Heart right ventricle (tissue), 16 donors: ENCODE data around the gene PEMT. TPM values are rescaled to one million over a fixed set of nuclear protein-coding genes. Genes with fewer than 3 reads are reported as not detected.
"Not testable (repeated sequence)": the region's sequence is repeated elsewhere in the genome, so short reads cannot be mapped to it uniquely, and the experiment has no call there.

Source experiments
- ATAC-seq, 8 donors: fragments of 200-7000 bp; cut with Tn5 transposase; one replicate each; pipeline ENCODE4 v1.9.1; 2020; ENCODE audit warnings: mild to moderate bottlenecking in 8 of 8, moderate library complexity in 8 of 8, moderate number of reproducible peaks in 1 of 8
- DNase-seq, 2 donors: peaks; one replicate each; pipeline ENCODE4 v3.0.0-alpha.2; 2020
- H3K27ac ChIP-seq, 10 donors: fragments of 200-600 bp; sonication (generic) in 2 of 10; one replicate each; pipeline versions ENCODE4 v1.5.0 to v1.8.0; 2020 to 2022; ENCODE audit warnings: mild to moderate bottlenecking in 3 of 10
- H3K27me3 ChIP-seq, 7 donors: fragments of 200-600 bp; one replicate each; pipeline ENCODE4 v1.8.0; 2021 to 2022; ENCODE audit warnings: mild to moderate bottlenecking in 2 of 7
- H3K36me3 ChIP-seq, 9 donors: fragments of 200-600 bp; sonication (generic) in 1 of 9; one replicate each; pipeline versions ENCODE4 v1.5.0 to v1.8.0; 2020 to 2022; ENCODE audit warnings: mild to moderate bottlenecking in 2 of 9
- H3K4me1 ChIP-seq, 9 donors: fragments of 200-600 bp; sonication (generic) in 1 of 9; one replicate each; pipeline versions ENCODE4 v1.5.0 to v1.8.0; 2020 to 2022; ENCODE audit warnings: mild to moderate bottlenecking in 4 of 9
- H3K4me3 ChIP-seq, 10 donors: fragments of 200-600 bp; sonication (generic) in 2 of 10; one replicate each; pipeline versions ENCODE4 v1.5.0 to v1.8.0; 2020 to 2022; ENCODE audit warnings: mild to moderate bottlenecking in 7 of 10, moderate library complexity in 2 of 10
- H3K9me3 ChIP-seq, 11 donors: fragments of 200-600 bp in 10 of 11; sonication (generic) in 2 of 11; one replicate each; pipeline versions ENCODE4 v1.5.0 to v1.8.0; 2013 to 2022; ENCODE audit warnings: mild to moderate bottlenecking in 2 of 11, control low read depth in 1 of 11, moderate library complexity in 1 of 11
- WGBS, 2 donors: extraction: QIAGEN DNeasy Blood & Tissue Kit; methylation state at CpG; one replicate each; pipeline ENCODE4 v1.1.7; 2013; ENCODE audit warnings: inconsistent platforms in 1 of 2; 5-methylcytosine and 5-hydroxymethylcytosine counted together
- intact Hi-C, 10 donors: fragments of 100-400 bp; cut with DNase I; formaldehyde crosslinking; loops; one replicate each; pipeline versions ENCODE4 v1.11.1 to v1.14.2; 2022
- polyA plus RNA-seq, 2 donors: library from polyadenylated mRNA; stranded (reverse); fragments of 200-250 nt; gene quantifications; one replicate each; pipeline ENCODE4 v1.2.3, GENCODE V29; 2013
- total RNA-seq, 10 donors: library from RNA; stranded (reverse); fragmentation: NEBNext Ultra II Directional in 3 of 10; extraction: Animal tissue kit (Norgen Biotek cat#: 25700) in 3 of 10; gene quantifications; one replicate each; pipeline versions ENCODE4 v1.2.1 to v1.2.4, GENCODE V29; 2021 to 2023
- TF ChIP-seq, protein P1 (sequence below), 9 donors: fragments of 200-600 bp; sonication (generic) in 2 of 9; IDR thresholded peaks; one replicate each; pipeline versions ENCODE4 v1.5.0 to v1.8.0; 2021 to 2022; ENCODE audit warnings: antibody characterized with exemption in 9 of 9, mild to moderate bottlenecking in 5 of 9, moderate library complexity in 1 of 9
- donor health status: Arrhythmogenic right ventricular cardiomyopathy.
- donor health status: ischemic (EF 13 %, LVEDD 7.1; RV severe dilation, severe dysfunction).
- donor health status: healthy with polysubstance abuse.
- donor health status: DM: no; HTN: yes; CAD: no.
- donor health status: DM: no; HTN: no; CAD: no.
- donor health status: ischemic (EF 25% LVEDD 6.9; RV normal size, moderate dysfunction).
- donor health status: ischemic (EF 25% LVEDD 5.7; RV mildly dilated, moderate dysfunction).
- donor health status: healthy.
- donor health status: DM: yes; HTN: yes; CAD: no.
- donor health status: Ischemic cardiomyopathy.
- donor health status: ischemic (EF 35%, LVEDD 5.7; RV mildly dilated, moderate dysfunction).
- donor health status: nonischemic (EF 11% LVEDD 7.7; RV severe dilation, severe dysfunction).
- donor health status: DM: yes; HTN: yes; CAD: no.
- donor health status: PGD.
- donor health status: ischemic (EF 29% LVEDD 5.4; RV normal size, mild dysfunction).
- donor health status: nonischemic (EF 23%, LVEDD 6.1; RV moderate dilation, normal function).

PEMT gene
- total and polyA plus RNA-seq, 12 donors: 13.5 to 55.2 (median 22.0) TPM

DNA sequence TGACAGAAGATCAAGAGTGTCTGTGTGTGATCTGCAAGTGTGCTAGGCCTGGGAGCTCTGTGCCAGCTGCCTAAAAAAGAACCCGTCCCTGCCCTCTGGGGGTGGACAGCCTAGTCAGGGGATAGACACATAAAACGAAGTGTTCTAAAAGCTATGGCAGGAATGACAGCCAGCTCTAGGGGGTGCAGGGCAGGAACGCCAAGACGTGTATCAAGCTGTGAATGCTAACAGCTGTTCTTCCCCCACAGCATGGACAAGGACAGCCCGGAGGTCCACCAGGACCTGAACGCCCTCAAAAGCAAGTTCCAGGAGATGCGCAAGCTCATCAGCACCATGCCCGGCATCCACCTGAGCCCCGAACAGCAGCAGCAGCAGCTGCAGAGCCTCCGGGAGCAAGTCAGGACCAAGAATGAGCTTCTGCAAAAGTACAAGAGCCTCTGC, 100.5 kb downstream of the PEMT start:
- 60 to 78% methylated on average over 10 of the region's 10 CpGs for WGBS, 2 donors
- peaks cover 0 to 17% (median 0%) of the 10 kb centered on the region in 7 donors for H3K27me3 ChIP-seq
- TF ChIP-seq, protein P1, sequence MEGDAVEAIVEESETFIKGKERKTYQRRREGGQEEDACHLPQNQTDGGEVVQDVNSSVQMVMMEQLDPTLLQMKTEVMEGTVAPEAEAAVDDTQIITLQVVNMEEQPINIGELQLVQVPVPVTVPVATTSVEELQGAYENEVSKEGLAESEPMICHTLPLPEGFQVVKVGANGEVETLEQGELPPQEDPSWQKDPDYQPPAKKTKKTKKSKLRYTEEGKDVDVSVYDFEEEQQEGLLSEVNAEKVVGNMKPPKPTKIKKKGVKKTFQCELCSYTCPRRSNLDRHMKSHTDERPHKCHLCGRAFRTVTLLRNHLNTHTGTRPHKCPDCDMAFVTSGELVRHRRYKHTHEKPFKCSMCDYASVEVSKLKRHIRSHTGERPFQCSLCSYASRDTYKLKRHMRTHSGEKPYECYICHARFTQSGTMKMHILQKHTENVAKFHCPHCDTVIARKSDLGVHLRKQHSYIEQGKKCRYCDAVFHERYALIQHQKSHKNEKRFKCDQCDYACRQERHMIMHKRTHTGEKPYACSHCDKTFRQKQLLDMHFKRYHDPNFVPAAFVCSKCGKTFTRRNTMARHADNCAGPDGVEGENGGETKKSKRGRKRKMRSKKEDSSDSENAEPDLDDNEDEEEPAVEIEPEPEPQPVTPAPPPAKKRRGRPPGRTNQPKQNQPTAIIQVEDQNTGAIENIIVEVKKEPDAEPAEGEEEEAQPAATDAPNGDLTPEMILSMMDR (IDR thresholded peaks at IDR 0.05): no peak
- ATAC-seq (peak in 1 of 8 donors; percentile 14), DNase-seq (no peak)
- peaks cover 9 to 83% (median 43%) of the 10 kb centered on the region in 9 donors for H3K4me1 ChIP-seq
- H3K9me3 ChIP-seq: no peaks in the 10 kb centered on the region
- peaks cover 0 to 59% (median 16%) of the 10 kb centered on the region in 9 donors for H3K36me3 ChIP-seq
- peak overlapping the region in 2 of 10 donors; percentile 9 to 24 for H3K27ac ChIP-seq
- no peak overlapping the region for H3K4me3 ChIP-seq
- intact Hi-C loops: loop anchor here in 8 of 10 donors (5.0 to 10.0 kb wide), 4 partner anchors 69 to 154 kb away; no protein-coding TSS in a partner anchor

DNA sequence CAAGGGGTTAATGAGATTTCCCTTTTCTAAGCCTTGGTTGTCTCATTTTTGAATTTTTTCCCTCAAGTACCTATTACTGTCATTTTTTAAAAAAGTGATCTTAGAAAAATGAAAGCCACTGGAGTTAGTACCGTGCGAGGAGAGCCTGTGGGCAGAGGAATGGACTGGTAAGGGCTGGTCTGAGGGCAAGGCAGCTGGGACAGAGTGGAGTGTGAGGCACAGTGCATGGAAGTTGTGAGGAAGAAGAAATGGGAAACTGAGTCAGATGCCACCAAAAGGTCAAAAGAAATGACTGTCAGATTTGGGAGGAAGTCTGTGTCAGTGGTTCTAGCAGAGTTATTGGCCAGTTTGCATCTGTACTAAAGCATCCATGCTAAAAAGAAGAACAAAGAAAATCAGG, 103.5 kb downstream of the PEMT start:
- Histone ChIP-seq H3K36me3 (peaks cover 0 to 67% (median 16%) of the 10 kb centered on the region in 9 donors), H3K9me3 (no peaks in the 10 kb centered on the region), H3K4me3 (no peak overlapping the region), H3K27ac (no peak overlapping the region), H3K27me3 (no peaks in the 10 kb centered on the region), H3K4me1 (peaks cover 0 to 82% (median 38%) of the 10 kb centered on the region in 9 donors)
- WGBS, 2 donors: 48 to 84% methylated on average over 2 of the region's 2 CpGs
- TF ChIP-seq, protein P1 (IDR thresholded peaks at IDR 0.05): no peak
- ATAC-seq (no peak), DNase-seq (no peak)
- intact Hi-C loops: no loop called here

DNA sequence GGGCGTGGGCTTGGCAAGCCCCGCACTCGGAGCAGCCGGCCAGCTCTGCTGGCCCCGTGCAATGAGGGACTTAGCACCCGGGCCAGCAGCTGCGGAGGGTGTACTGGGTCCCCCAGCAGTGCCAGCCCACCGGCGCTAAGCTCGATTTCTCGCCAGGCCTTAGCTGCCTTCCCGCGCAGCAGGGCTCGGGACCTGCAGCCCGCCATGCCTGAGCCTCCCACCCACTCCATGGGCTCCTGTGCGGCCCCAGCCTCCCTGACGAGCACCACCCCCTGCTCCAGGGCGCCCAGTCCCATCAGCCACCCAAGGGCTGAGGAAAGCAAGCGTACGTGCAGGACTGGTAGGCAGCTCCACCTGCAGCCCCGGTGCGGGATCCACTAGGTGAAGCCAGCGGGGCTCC, 105.1 kb downstream of the PEMT start:
- DNase-seq: not testable (repeated sequence)
- peaks cover 0 to 82% (median 41%) of the 10 kb centered on the region in 9 donors for H3K4me1 ChIP-seq
- H3K36me3 ChIP-seq: peaks cover 0 to 61% (median 11%) of the 10 kb centered on the region in 9 donors

DNA sequence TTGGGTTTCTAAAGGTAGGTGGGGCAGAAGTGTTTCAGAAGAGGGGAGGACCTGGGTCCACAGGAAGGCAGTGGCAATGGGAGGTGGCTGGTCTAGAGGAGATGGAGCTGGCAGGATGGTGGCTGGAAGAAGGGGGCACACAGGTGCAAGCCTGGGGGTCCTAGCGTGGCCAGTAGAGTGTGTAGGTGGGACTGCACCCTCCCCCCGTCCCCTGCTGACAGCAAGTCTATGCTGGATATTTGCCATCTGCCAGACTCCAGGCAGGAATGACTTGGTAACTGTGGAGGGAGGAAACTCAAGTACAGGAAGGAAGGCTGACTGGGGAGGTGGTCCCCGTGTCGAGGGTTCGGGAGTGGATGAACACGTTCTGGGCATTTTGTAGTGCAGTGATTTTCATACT, 106.1 kb downstream of the PEMT start:
- peaks cover 0 to 60% (median 8%) of the 10 kb centered on the region in 9 donors for H3K36me3 ChIP-seq
- H3K27me3 ChIP-seq: no peaks in the 10 kb centered on the region
- no peak overlapping the region for H3K4me3 ChIP-seq
- intact Hi-C loops: no loop called here
- DNase-seq (no peak), ATAC-seq (peak in 5 of 8 donors; percentile 19 to 54 (median 31))
- TF ChIP-seq, protein P1 (IDR thresholded peaks at IDR 0.05): no peak
- H3K4me1 ChIP-seq: peaks cover 0 to 82% (median 45%) of the 10 kb centered on the region in 9 donors
- peak overlapping the region in 8 of 10 donors; percentile 1 to 75 (median 56) for H3K27ac ChIP-seq
- H3K9me3 ChIP-seq: no peaks in the 10 kb centered on the region
- WGBS, 2 donors: 68 to 82% methylated on average over 6 of the region's 6 CpGs

More for the DNA sequence above, 105.1 kb downstream of the PEMT start:
- WGBS, 2 donors: 80 to 97% methylated on average over 20 to 23 of the region's 23 CpGs
- intact Hi-C loops, H3K4me3 ChIP-seq, ATAC-seq, H3K27me3 ChIP-seq, H3K9me3 ChIP-seq: not testable (repeated sequence)
- H3K27ac ChIP-seq: peak overlapping the region in 4 of 10 donors; percentile 3 to 75 (median 44)

DNA sequence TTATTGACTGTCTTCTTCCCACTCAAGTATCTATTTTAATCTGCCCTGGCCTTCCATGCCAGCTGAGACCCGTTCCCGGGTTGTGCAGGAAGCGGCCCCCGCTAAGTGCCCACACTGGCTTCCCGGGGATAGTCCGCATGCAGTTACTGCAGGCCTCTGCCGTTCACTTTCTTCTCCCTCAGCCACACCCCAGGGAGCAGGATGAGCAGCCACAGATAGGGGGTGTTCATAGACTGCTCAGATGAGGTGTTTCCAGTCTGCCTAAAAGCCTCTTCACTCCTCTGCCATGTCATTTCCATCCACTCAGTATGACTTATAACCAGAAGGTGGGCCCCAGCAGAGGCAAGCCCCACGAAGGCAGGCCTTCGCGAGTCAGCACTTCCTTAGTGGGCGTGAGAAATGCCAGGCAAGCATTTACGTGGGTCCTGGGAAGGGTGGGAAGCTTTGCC, 107.0 kb downstream of the PEMT start:
- H3K4me3 ChIP-seq: no peak overlapping the region
- DNase-seq (no peak), ATAC-seq (peak in 7 of 8 donors; percentile 26 to 66 (median 52))
- intact Hi-C loops: no loop called here
- 48 to 58% methylated on average over 12 of the region's 12 CpGs for WGBS, 2 donors
- TF ChIP-seq, protein P1 (IDR thresholded peaks at IDR 0.05): peak in 1 of 9 donors; percentile 3
- H3K27me3 ChIP-seq: no peaks in the 10 kb centered on the region
- no peaks in the 10 kb centered on the region for H3K9me3 ChIP-seq
- H3K36me3 ChIP-seq: peaks cover 0 to 60% (median 8%) of the 10 kb centered on the region in 9 donors
- peaks cover 0 to 89% (median 52%) of the 10 kb centered on the region in 9 donors for H3K4me1 ChIP-seq
- H3K27ac ChIP-seq: peak overlapping the region in 8 of 10 donors; percentile 3 to 75 (median 32)
